ENCODE measurements around the gene MRPS2.
"Not testable (repeated sequence)": the region's sequence is repeated elsewhere in the genome, so short reads cannot be mapped to it uniquely, and the experiment has no call there.

MRPS2 gene

DNA sequence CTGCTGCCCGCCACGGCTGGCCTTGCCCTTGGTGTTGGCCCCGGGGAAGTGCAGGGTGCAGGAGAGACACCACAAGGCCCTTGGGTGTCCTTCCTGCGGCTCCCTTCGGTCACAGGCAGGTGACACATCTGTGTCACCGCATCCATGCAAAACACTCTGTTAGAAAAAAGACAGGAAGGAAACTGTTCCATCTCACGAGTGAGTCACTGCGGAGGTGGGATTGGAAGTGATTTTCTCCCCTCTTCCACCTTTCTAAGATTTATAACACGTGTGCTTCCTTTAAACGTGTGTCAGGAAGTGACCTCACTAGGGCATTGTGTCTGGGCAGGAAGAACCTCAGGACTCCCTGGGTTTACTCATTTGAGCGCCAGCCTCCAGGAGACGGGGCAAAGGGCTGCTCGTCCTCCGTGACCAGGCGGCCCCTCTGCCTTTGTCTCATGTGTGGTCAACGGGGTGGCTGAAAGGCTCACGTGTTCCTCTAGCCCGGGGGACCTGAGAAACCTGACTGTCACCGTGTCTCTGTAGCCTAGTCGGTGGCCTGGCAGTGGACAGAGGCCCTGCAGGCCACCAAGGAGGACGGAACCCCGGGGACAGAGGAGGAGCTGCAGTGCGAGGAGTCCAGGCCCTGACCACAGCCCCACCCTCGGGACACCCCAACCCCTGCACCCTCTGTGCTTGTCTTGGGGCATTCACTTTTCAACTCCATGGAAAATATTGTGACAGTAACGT lies 15.8 kb downstream of the MRPS2 start:
- DNase-seq = peak; percentile 43

DNA sequence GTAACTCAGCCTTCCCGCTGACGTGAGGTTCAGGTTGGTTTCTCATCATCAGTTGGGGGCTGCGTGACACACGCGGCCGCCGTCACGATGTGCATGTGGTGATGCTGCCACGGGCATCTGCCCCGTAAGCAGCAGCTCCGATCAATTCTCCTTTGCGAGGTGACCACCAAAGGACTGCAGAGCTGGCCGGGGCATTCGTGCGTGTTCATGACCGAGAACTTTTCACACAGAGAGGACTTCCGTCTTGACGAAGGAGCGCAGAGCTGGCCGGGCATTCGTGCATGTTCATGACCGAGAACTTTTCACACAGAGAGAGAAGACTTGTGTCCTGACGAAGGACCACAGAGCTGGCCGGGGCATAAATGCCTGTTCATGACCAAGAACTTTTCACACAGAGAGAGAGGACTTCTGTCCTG lies 16.9 kb downstream of the MRPS2 start:
- DNase-seq = peak; percentile 41

- peak; percentile 4 for DNase-seq
Observed at GRCh38 chr9:135519179-135519971, 18.9 kb downstream of the MRPS2 start.

GRCh38 chr9:135520916-135521607 lies 20.6 kb downstream of the MRPS2 start, which contains the start of gene LCN1:
LCN1 (plus strand) TSS chr9:135521440; CDS start chr9:135521498, 58 bp downstream.
- no peak for DNase-seq

GRCh38 chr9:135521608-135522095 lies 21.2 kb downstream of the MRPS2 start:
- no peak for DNase-seq

GRCh38 chr9:135522137-135522877 lies 21.8 kb downstream of the MRPS2 start:
- no peak for DNase-seq

- DNase-seq = no peak
Observed at GRCh38 chr9:135522931-135523330, 22.4 kb downstream of the MRPS2 start.

- no peak for DNase-seq
Observed at GRCh38 chr9:135523521-135524129, 23.1 kb downstream of the MRPS2 start.

DNA sequence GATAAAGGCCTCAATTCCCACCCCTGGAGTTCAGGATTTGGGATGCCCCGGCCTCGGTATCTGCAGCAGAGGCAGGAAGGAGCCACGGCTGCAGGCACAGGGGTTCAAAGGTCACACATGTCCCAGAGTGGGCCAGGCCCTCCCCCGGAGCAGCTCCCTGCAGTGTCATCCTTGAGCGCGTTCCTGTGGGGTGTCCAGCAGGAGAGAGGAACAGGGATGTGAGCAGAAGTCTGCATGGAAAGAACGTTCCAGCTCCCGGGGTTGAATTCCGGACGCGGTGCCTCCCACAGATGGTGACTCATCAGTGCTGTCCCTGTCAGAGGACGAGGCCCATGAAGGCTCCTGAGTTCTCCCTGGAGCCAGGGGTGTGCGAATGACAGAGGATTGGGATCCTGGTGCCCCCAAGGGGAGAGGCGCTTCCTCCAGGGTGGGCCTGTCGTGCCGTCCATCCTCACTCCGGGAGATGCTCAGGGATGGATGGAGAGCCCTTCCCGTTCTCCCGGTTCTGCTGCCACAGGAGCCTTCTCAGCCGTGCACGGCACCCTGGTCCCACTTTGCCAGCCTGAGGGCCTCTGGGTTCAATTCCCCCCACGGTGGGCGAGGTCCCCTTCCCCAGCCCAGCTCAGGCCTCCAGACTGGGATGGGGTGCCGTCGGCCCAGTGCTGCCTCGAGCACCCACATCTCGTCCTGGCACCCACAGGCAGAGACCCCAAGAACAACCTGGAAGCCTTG lies 23.8 kb downstream of the MRPS2 start:
- peak; percentile 80 for DNase-seq

DNA sequence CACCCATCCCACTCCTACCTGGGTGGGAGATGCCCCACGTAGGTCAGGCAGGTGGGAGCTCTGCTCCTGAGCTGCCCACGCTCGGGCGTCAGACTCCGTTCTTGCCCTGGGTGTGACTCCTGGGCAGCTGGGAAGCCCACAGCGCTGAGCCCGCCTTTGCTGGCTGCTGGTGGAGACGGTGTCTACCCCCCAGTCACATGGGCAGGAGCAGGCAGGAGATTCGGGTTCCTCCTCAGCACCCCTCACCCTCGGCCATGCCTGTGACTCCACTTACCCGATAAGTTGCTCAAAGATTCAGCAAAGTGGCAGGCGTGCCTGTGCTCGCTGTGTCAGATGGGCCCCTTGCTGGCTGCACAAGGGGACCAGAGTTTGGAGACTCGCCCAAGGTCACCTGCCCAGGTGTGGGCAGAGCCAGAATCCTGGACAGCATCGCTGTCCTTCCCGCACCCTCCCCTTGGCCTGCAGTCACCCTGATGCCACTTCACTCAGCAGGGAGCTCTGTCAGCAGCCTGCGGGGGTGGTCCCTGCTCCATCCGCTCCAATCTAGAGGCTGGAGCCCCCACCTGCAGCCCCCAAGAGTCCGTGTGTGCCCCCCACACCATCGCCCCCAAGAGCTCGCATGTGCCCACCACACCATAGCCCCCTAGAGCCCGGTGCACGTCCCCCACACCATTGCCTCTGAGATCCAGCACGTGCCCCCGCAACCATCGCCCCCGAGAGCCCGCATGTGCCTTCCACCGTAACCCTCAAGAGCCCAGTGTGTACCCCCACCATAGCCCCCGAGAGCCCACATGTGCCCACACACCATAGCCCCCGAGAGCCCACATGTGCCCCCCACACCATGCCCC lies 25.0 kb downstream of the MRPS2 start:
- peak; percentile 43 for DNase-seq

GRCh38 chr9:135526089-135526729 lies 25.7 kb downstream of the MRPS2 start:
- no peak for DNase-seq

DNA sequence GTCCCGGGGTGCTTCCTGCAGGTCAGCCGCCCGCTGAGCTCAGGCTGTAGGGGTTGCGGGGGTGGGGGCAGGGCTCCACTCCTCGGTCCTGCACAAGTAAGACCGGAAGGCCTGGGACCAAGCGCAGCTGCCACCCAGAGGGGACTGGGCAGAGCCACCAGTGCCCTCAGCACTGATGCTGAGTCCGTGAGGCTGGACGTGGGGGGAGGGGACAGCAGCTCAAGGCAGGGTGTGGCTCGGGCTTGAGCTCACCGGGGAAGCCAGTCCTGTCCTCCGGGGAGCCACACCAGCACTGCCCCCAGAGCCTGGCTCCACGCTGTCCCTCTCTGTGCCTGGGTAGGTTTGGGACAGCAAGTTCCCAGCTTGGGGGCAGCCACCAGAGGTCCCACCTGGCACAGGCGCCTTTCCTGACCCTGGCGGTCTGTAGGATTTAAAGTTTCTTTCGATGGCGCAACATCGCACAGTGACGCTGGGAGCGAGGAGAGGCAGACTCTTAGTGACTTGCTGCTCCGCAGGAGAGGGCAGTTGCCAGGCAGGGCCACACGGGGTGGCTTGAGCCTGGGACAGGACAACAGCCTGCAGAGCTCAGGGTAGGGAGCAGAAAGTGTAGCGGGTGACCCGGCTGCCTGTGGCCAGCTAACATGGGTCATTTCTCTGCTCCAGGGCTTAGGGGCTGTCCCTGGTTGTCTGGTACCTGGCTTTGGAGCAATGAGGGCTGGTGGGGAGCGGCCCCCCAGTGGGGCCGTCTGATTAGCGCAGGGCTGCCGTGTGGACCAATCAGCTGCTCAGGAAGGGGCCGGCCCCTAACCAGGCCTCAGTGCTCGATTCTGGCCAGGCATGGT lies 26.5 kb downstream of the MRPS2 start:
- DNase-seq = peak; percentile 55

GRCh38 chr9:135528842-135529435 lies 28.5 kb downstream of the MRPS2 start:
- DNase-seq = not testable (repeated sequence)

GRCh38 chr9:135530146-135530545 lies 29.7 kb downstream of the MRPS2 start:
- DNase-seq = no peak

- peak; percentile 30 for DNase-seq
Observed at GRCh38 chr9:135531096-135531495, 30.6 kb downstream of the MRPS2 start.

DNA sequence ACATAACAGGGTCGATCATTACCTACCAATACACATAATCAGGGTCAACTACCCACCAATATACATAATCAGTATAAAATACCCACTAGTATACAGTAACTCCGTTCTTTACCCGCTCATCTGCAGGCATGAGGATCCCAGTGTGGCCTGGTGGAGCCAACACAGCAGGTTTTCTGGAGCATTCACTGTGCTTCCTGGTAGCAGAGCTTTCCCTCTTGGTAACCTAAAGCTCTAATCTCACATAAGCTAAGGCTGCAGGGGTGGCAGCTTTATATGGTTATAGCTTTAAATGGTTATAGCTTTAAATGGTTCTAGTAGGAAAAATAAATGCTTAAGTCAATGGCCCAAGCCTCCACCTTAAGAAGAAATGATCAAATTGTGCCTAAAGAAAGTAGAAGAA lies 32.6 kb downstream of the MRPS2 start:
- no peak for DNase-seq

GRCh38 chr9:135533674-135534073 lies 33.2 kb downstream of the MRPS2 start:
- DNase-seq = no peak

DNA sequence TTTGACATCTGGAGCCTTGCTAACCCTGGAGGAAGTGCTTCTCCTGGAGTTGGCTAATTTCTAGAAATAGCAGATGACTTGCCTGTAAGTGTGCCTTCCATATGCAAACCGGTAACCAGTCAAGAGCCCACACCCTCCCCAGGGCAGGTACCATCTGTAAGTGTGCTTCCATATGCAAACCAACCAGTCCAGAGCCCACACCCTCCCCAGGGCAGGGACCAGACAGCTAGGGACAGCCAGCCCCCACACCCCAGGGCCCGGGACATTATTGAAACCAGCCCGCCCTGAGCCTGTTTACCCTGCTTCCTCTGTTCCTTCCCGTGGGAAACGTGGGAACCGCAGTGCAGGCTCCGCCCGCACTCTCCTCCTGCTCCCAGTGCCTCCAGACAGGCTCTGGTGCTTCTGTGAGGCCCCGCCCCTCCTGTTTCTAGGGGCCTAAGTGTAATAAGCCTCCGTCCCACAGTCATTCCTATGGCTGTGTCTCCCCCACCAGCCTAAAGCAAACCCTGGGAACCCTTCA lies 33.8 kb downstream of the MRPS2 start:
- peak; percentile 91 for DNase-seq

Measured in islet precursor cell (in vitro differentiated cells).